ENCODE results near the gene ASAP3. TPM values are rescaled to one million over a fixed set of nuclear protein-coding genes. Genes with fewer than 3 reads are reported as not detected.

ASAP3 gene
- total and polyA plus RNA-seq, 8 donors: 17.9 to 37.4 (median 25.3) TPM

GRCh38 chr1:23402286-23403037 lies 81.5 kb downstream of the ASAP3 start:
- 84 to 89% methylated on average over 11 of the region's 11 CpGs for WGBS, 2 donors
- no peak for FAIRE-seq
- TF ChIP-seq CTCF (IDR thresholded peaks at IDR 0.05): no peak
- intact Hi-C loops (cut with DNase I): no loop called here
- peak in 1 of 4 donors; percentile 5 for ATAC-seq
- Histone ChIP-seq H3K4me3 (no peak overlapping the region), H3K27ac (peak overlapping the region in 2 of 4 donors; percentile 17 to 45), H3K9me3 (no peaks in the 10 kb centered on the region), H3K4me1 (peaks cover 20 to 39% (median 34%) of the 10 kb centered on the region in 3 donors), H3K36me3 (peaks cover 0 to 30% (median 8%) of the 10 kb centered on the region in 3 donors), H3K27me3 (no peaks in the 10 kb centered on the region)
- no peak for DNase-seq

GRCh38 chr1:23401313-23401712 lies 82.7 kb downstream of the ASAP3 start:
- no peak overlapping the region for H3K4me3 ChIP-seq
- peaks cover 20 to 38% (median 34%) of the 10 kb centered on the region in 3 donors for H3K4me1 ChIP-seq
- ATAC-seq: no peak
- peak overlapping the region in 2 of 4 donors; percentile 16 to 34 for H3K27ac ChIP-seq
- H3K27me3 ChIP-seq: no peaks in the 10 kb centered on the region
- WGBS, 2 donors: 78 to 81% methylated on average over 6 of the region's 6 CpGs
- H3K9me3 ChIP-seq: no peaks in the 10 kb centered on the region
- TF ChIP-seq CTCF (IDR thresholded peaks at IDR 0.05): no peak
- peaks cover 0 to 40% (median 10%) of the 10 kb centered on the region in 3 donors for H3K36me3 ChIP-seq
- intact Hi-C loops (cut with DNase I): no loop called here
- no peak for FAIRE-seq
- DNase-seq: no peak

- peaks cover 16 to 30% (median 29%) of the 10 kb centered on the region in 3 donors for H3K4me1 ChIP-seq
- no peak for TF ChIP-seq CTCF (IDR thresholded peaks at IDR 0.05)
- H3K36me3 ChIP-seq: peaks cover 0 to 48% (median 10%) of the 10 kb centered on the region in 3 donors
- H3K27ac ChIP-seq: peak overlapping the region in 2 of 4 donors; percentile 5 to 16
- DNase-seq (no peak), ATAC-seq (no peak), FAIRE-seq (no peak)
- H3K9me3 ChIP-seq: no peaks in the 10 kb centered on the region
- 90 to 95% methylated on average over 5 of the region's 5 CpGs for WGBS, 2 donors
- intact Hi-C loops (cut with DNase I): no loop called here
- no peak overlapping the region for H3K4me3 ChIP-seq
- H3K27me3 ChIP-seq: no peaks in the 10 kb centered on the region
These were observed 83.5 kb downstream of the ASAP3 start for GRCh38 chr1:23400324-23401114.

GRCh38 chr1:23399229-23399628 lies 84.8 kb downstream of the ASAP3 start:
- ATAC-seq (no peak), DNase-seq (no peak), FAIRE-seq (no peak)
- intact Hi-C loops (cut with DNase I): no loop called here
- 95 to 100% methylated on average over 1 of the region's 1 CpG for WGBS, 2 donors
- no peak overlapping the region for H3K4me3 ChIP-seq
- TF ChIP-seq CTCF (IDR thresholded peaks at IDR 0.05): no peak
- peaks cover 0 to 58% (median 10%) of the 10 kb centered on the region in 3 donors for H3K36me3 ChIP-seq
- H3K27ac ChIP-seq: no peak overlapping the region
- no peaks in the 10 kb centered on the region for H3K9me3 ChIP-seq
- no peaks in the 10 kb centered on the region for H3K27me3 ChIP-seq
- peaks cover 18 to 29% (median 26%) of the 10 kb centered on the region in 3 donors for H3K4me1 ChIP-seq
